ENCODE measurements around the gene CACFD1. TPM values are rescaled to one million over a fixed set of nuclear protein-coding genes. Genes with fewer than 3 reads are reported as not detected.

CACFD1 gene
- total and polyA plus RNA-seq, 2 of the 13 experiments (the other 11 are each of a cell fraction or from before 2014, with no cell fraction given): 13.8 to 14.6 TPM

DNA sequence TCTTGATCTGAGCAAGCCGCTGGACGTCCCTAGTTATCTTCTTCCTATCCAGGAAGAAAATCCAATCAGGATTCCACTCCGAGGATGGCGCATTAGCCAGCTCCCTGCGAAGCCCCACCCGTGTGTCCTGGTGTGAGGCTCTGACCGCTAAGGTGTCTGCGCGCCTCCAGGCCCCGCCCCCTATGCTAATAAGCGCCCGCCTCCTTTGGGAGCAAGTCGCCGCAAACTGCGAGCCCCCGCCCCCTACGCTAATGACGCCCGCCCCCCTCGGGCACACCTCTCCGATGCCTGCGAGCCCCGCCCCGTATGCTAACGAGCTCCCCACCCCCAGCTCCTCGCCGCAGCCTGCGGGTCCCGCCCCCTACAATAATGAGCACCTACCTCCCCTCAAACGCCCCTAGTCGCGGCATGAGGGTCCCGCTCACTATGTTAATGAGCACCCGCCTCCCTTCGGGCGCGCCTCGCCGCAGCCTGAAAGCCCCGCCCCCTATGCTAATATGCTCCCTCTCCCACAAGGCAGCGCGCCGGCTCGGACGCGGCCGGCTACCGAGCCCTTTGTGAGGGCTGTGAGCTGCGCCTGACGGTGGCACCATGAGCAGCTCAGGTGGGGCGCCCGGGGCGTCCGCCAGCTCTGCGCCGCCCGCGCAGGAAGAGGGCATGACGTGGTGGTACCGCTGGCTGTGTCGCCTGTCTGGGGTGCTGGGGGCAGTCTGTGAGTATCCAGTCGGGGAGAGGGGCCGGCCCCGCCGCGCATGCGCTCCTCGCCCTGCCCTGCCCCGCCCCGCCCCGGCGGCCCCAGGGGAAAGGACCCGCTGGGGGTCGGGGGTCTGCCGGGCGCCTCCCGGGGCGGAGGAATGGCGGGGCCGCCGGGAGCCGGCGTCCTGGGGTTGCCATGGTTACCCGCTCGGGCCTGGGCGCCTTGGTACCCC is at the start of gene CACFD1 (continued):
- TF ChIP-seq RFXAP (CRISPR knock-in tag; IDR thresholded peaks at IDR 0.05; ENCODE audit: borderline replicate concordance): no peak
- no peak for TF ChIP-seq ZNF496 (CRISPR knock-in tag; IDR thresholded peaks at IDR 0.05; ENCODE audit: insufficient replicate concordance)
- TF ChIP-seq FOSL1 (CRISPR knock-in tag; IDR thresholded peaks at IDR 0.05; ENCODE audit: borderline replicate concordance): no peak
- no peak for TF ChIP-seq HMGA1 (CRISPR knock-in tag; conservative IDR thresholded peaks at IDR 0.05)
- 0 out of 2 replicates have a peak, but pooled peaks have one; percentile 10 for TF ChIP-seq EED (CRISPR knock-in tag; IDR thresholded peaks at IDR 0.05)
- TF ChIP-seq, protein P1, sequence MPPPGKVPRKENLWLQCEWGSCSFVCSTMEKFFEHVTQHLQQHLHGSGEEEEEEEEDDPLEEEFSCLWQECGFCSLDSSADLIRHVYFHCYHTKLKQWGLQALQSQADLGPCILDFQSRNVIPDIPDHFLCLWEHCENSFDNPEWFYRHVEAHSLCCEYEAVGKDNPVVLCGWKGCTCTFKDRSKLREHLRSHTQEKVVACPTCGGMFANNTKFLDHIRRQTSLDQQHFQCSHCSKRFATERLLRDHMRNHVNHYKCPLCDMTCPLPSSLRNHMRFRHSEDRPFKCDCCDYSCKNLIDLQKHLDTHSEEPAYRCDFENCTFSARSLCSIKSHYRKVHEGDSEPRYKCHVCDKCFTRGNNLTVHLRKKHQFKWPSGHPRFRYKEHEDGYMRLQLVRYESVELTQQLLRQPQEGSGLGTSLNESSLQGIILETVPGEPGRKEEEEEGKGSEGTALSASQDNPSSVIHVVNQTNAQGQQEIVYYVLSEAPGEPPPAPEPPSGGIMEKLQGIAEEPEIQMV (CRISPR knock-in tag; IDR thresholded peaks at IDR 0.05; ENCODE audit: low read depth): no peak; the same call in 1 of the 2 replicates
- TF ChIP-seq, protein P2, sequence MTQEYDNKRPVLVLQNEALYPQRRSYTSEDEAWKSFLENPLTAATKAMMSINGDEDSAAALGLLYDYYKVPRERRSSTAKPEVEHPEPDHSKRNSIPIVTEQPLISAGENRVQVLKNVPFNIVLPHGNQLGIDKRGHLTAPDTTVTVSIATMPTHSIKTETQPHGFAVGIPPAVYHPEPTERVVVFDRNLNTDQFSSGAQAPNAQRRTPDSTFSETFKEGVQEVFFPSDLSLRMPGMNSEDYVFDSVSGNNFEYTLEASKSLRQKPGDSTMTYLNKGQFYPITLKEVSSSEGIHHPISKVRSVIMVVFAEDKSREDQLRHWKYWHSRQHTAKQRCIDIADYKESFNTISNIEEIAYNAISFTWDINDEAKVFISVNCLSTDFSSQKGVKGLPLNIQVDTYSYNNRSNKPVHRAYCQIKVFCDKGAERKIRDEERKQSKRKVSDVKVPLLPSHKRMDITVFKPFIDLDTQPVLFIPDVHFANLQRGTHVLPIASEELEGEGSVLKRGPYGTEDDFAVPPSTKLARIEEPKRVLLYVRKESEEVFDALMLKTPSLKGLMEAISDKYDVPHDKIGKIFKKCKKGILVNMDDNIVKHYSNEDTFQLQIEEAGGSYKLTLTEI (CRISPR knock-in tag; conservative IDR thresholded peaks at IDR 0.05): no peak
- TF ChIP-seq GABPB1 (CRISPR knock-in tag; IDR thresholded peaks at IDR 0.05): no peak
- no peak for TF ChIP-seq JUNB (CRISPR knock-in tag; IDR thresholded peaks at IDR 0.05; ENCODE audit: borderline replicate concordance)
- TF ChIP-seq ZNF543 (CRISPR knock-in tag; IDR thresholded peaks at IDR 0.05): no peak
- TF ChIP-seq ZNF749 (CRISPR knock-in tag; IDR thresholded peaks at IDR 0.05; ENCODE audit: borderline replicate concordance): no peak; the same call in 1 of the 2 replicates
- TF ChIP-seq ZBTB21 (CRISPR knock-in tag; IDR thresholded peaks at IDR 0.05): 0 out of 2 replicates have a peak, but pooled peaks have one; percentile 33
- peak; percentile 61 for TF ChIP-seq AGO1 (IDR thresholded peaks at IDR 0.05; ENCODE audit: low read depth, low read length, poor library complexity, severe bottlenecking)
- no peak; the same call in 1 of the 2 replicates for TF ChIP-seq SRY (CRISPR knock-in tag; IDR thresholded peaks at IDR 0.05)
- TF ChIP-seq ZNF564 (CRISPR knock-in tag; IDR thresholded peaks at IDR 0.05): no peak
- TF ChIP-seq GTF2F1 (IDR thresholded peaks at IDR 0.05; ENCODE audit: low read length): no peak
- no peak for TF ChIP-seq KLF15 (CRISPR knock-in tag; IDR thresholded peaks at IDR 0.05; ENCODE audit: borderline replicate concordance)

Data from HepG2 (cell line).